LHCN-M2 (cell line): ENCODE results near the gene ZNF771. TPM values are rescaled to one million over a fixed set of nuclear protein-coding genes. Genes with fewer than 3 reads are reported as not detected.
A peak's percentile ranks its signal among the peaks of the same experiment; 100 is the strongest.
"Not testable (repeated sequence)": the region's sequence is repeated elsewhere in the genome, so short reads cannot be mapped to it uniquely, and the experiment has no call there.

Experiments
- DNase-seq: peaks from one replicate; pipeline ENCODE4 v3.0.0-alpha.2; 2012; ENCODE audit warnings: low read depth
- total RNA-seq: library from RNA; depleted of rRNA; stranded (reverse); fragments of >200 nt; gene quantifications from 2 replicates; pipeline ENCODE4 v1.2.3, GENCODE V29; 2014

ZNF771 gene
- total RNA-seq, 1 experiment from 2014 or later, result 19.7 TPM

DNA sequence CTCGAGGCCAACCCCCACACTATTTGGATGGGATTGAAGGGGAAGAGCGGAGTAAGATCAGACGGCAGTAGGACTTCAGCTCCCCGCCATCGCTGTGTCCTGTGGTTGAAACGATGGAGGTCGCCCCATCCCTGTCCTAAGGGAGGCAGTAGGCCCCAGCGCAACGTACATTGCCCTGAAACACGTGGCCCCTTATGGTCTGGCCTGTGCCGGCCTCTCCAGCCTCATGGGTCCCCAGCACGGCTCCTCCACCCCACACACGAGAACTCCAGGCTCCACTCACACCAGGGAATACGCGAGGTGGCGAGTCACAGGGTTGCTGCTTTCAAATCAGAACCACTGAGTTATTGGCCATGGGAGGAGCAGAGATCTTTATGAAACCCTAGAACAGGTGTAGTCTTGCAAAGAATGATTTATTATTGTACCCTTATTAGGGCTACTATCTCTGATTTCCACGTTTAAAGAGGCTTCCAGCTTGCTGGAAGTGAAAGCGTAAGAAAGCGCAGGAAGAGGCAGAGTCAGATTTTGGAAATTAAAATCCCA, 23.1 kb downstream of the ZNF771 start:
- DNase-seq, result peak; percentile 35

DNA sequence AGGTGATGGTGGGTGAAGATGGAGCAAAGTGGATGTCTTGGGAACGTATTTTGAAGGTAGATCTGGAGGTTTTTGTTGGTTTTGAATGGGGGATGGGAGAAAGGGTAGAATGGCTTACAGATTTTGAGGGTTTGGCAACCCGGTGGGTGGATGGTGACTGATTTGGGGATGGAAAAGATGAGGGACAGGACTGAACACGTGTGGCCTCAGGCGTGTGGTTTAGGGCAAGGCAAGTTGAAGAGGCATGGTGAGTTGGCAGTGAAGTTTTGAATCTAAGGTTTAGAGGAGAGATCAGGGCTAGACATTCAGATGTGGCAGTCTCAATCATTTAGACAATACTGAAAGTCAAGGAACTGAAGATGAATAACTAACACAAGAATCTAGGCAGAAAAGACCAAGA, 27.4 kb downstream of the ZNF771 start:
- no peak for DNase-seq

DNA sequence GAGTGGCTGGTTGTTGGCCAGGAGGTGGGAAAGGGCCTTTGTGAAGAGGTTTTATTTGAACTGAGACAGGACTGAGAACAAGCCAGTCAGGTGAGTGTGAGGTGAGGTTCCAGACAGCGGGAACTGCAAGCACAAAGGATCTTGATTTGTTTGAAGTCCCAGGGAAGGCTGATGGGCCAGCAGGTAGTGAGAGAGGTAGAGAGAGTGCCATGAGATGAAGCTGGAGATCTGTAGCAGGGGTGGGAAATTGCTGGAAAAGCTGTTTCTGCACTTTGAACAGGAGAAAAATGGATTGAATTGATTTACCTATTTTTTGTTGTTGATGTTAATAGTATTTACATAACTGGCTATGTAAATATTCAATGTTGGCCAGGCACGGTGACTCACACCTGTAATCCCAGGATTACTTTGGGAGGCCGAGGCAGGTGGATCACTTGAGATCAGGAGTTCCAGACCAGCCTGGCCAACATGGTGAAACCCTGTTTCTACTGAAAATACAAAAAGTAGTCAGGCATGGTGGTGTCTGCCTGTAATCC, 30.2 kb downstream of the ZNF771 start:
- DNase-seq, result no peak

DNA sequence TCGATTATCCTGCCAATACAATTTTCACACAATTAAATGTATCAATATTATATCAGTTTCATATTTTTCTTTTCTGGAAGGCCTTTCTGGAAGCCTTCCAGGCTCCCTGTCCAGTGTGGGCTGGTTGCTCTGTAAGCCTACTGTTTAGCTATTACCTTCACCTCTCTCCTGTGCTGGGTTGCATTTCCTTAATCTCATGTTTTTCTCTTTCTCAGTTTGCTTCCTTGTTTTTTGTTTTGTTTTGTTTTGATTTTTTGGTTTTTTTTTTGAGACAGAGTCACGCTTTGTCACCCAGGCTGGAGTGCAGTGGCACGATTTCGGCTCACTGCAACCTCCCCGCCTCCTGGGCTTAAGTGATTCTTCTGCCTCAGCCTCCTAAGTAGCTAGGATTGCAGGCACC, 31.4 kb downstream of the ZNF771 start:
- no peak for DNase-seq

- DNase-seq, result no peak
Observed at GRCh38 chr16:30439720-30440348, 32.4 kb downstream of the ZNF771 start.

DNA sequence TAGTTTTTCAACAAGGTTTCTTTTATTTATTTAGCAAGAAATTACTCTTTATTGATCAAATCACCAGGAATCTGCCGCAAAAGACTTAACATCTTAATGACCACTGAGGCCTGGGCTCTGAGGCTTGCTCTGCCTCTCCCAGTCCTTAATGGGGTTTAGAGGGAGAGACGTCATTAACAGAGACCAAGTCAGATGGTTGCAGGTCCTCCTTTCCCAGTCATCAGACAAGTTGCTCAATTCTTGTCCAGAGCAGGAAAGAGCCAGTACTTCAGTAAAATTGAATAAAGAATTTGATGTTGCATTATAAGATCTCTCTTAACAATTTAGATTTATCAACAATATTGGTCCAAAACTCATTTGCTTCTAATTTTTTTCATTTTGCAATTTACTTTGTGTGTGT, 36.2 kb downstream of the ZNF771 start:
- DNase-seq, result no peak

- DNase-seq, result no peak
Observed at GRCh38 chr16:30444231-30445148, 37.1 kb downstream of the ZNF771 start.

GRCh38 chr16:30445149-30445407, 37.7 kb downstream of the ZNF771 start:
- no peak for DNase-seq

- peak; percentile 96 for DNase-seq
Observed at GRCh38 chr16:30445408-30446202, 38.2 kb downstream of the ZNF771 start, which contains the start of gene SEPHS2. Gene SEPHS2 (minus strand): TSS chr16:30445874. CDS start chr16:30445727, 147 bp downstream.

DNA sequence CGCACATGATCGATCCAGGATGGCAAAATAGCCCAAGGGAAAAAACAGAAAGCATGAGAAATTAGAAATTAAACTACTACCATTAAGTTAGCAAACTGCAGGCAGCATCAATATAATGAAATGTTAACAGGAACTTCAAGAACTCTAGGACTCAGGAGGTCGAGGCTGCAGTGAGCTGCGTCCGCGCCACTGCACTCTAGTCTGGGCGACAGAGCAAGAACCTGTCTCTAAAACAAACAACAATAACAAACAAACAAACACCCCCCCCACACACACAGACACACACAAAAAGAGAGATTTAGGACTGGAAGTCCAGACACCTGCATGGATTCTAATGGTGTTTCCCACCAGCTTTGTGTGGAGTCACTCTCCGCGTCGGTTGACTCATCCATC, 38.8 kb downstream of the ZNF771 start:
- no peak for DNase-seq

DNA sequence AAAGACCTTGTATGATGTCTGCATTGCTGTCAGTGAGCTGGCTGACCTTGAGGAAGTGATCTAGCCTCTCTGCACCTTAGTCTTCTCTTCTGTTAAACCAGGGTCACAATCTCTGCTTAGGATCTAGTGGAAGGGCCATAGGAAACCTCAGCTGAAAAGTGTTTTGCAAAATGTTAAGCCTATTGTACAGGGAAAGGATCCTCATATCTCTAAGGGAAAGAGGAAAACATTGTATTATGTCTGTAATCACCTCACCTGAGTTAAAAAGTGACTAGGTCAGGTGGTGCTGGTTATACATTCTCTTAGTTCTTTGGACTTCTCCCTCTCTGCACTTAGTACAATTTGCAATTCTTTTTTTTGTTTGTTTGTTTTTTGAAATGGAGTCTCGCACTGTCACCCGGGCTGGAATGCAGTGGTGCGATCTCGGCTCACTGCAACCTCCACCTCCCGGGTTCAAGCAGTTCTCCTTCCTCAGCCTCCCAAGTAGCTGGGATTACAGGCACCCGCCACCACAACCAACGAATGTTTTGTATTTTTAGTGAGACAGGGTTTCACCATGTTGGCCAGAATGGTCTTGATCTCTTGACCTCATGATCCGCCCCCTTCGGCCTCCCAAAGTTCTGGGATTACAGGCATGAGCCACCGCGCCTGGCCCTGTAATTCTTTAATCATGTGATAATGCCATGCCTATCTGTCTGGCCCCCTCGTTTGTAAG, 40.3 kb downstream of the ZNF771 start:
- no peak for DNase-seq

- DNase-seq, result no peak
Observed at GRCh38 chr16:30449116-30449435, 41.7 kb downstream of the ZNF771 start.

- not testable (repeated sequence) for DNase-seq
Observed at GRCh38 chr16:30452709-30453580, 45.5 kb downstream of the ZNF771 start.

DNA sequence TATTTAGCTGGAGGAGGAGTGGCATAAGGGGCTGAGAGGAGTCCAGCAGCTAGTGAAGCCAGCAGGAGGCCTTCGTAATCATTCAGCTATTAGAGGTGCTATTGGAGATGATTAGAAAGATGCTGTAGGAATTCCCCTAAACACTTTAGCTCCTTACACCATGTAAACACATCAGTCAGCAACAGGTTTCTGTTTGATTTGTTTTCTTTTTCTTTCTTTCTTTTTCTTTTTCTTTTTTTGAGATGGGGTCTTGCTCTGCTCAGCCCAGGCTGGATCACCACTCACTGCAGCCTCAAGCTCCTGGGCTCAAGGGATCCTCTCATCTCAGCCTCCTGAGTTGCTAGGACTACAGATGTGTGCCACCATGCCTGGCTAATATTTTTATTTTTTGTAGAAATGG, 48.9 kb downstream of the ZNF771 start:
- DNase-seq, result no peak

DNA sequence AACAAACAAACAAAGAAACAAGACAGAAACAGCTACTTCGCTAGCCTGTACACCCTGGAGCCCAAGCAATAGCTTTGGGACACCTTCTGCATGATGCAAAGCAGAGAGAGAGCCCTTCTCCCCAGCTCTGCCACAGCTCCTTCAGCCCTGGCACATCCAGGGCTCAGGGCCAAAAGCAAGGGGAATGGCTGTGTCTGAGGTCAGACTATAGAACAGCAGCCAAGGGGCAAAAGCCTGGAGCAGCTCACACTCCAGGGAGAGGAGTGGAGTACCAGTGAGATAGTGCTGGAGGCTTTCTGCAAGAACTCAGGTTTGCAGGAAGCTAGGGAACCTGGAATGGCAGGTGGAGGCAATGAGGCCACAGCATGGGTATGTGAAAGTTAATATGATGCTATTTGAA, 49.9 kb downstream of the ZNF771 start:
- DNase-seq, result no peak

DNA sequence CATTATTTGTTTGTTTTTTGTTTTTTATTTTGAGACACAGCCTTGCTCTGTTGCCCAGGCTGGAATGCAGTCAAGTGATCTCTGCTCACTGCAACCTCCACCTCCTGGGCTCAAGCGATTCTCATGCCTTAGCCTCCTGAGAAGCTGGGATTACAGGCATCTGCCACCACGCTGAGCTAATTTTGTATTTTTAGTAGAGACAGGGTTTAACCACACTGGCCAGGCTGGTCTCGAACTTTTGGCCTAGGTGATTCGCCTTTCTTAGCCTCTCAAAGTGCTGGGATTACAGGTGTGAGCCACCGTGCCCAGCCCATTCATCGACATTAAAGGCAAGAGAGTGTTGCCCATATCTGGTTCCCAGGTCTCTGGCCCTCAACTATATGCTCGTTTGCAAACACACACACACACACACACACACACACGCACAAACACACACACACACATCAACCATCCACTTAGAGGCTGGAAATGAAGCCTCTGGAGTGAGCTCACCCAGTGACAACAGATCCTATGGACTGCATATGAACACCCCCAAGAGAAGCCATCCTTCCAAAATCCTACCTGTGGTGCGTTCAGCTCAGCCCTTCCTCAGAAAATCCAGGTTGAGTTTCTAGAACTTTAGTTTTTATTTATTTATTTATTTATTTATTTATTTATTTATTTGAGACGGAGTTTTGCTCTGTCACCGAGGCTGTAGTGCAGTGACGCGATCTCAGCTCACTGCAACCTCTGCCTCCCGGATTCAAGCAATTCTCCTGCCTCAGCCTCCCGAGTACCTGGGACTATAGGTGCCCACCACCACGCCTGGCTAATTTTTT, 50.5 kb downstream of the ZNF771 start:
- no peak for DNase-seq

- no peak for DNase-seq
Observed at GRCh38 chr16:30458561-30459394, 51.4 kb downstream of the ZNF771 start.

DNA sequence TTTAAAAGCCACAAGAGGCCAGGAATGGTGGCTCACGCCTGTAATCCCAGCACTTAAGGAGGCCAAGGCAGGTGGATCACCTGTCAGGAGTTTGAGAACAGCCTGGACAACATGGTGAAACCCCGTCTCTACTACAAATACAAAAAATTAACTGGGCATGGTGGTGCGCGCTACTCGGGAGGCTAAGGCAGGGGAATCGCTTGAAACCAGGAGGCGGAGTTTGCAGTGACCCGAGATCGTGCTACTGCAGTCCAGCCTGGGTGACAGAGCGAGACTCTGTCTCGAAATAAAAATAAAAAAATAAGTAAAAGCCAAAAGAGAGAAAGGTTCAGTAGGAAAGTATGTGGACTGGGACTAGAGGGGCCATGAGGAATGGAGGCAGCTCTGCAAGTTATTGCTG, 52.0 kb downstream of the ZNF771 start:
- no peak for DNase-seq
